Testis (tissue), 3 donors: ENCODE results near the gene SNRPB2. TPM values are rescaled to one million over a fixed set of nuclear protein-coding genes. Genes with fewer than 3 reads are reported as not detected.

Experiments used
- DNase-seq: peaks from one replicate; pipeline ENCODE4 v3.0.0-alpha.2; 2019
- H3K27ac ChIP-seq, 2 donors: fragments of 200-600 bp; sonication (generic); one replicate each; pipeline ENCODE4 v1.5.1; 2019
- H3K27me3 ChIP-seq: fragments of 200-600 bp; sonication (generic); one replicate; pipeline ENCODE4 v1.5.1; 2019
- H3K36me3 ChIP-seq: fragments of 200-600 bp; sonication (generic); one replicate; pipeline ENCODE4 v1.5.1; 2017; ENCODE audit warnings: low read depth; ENCODE audit errors: missing control alignments
- H3K4me1 ChIP-seq: fragments of 200-600 bp; sonication (generic); one replicate; pipeline ENCODE4 v1.5.1; 2019
- H3K4me3 ChIP-seq, 2 donors: fragments of 200-600 bp; sonication (generic); one replicate each; pipeline ENCODE4 v1.5.1; 2017 to 2019
- H3K9me3 ChIP-seq: fragments of 200-600 bp; sonication (generic); one replicate; pipeline ENCODE4 v1.5.1; 2017
- POLR2A ChIP-seq: fragments of 450-650 bp; IDR thresholded peaks from one replicate; pipeline ENCODE4 v1.6.1; 2017; ENCODE audit warnings: antibody characterized with exemption, mild to moderate bottlenecking, moderate library complexity
- WGBS, 2 donors: methylation state at CpG; one replicate each; pipeline ENCODE4 v1.1.5; 2018; 5-methylcytosine and 5-hydroxymethylcytosine counted together
- intact Hi-C: fragments of 100-400 bp; cut with DNase I; formaldehyde crosslinking; loops from one replicate; pipeline ENCODE4 v1.15.1; 2023; ENCODE audit warnings: low total_unique reads
- polyA plus RNA-seq: library from polyadenylated mRNA; stranded (reverse); fragments of 350-450 nt; fragmentation: Illumina TruSeq; extraction: RNeasy Lipid Tissue Mini Kit (QIAGEN cat#74804); gene quantifications from one replicate; pipeline ENCODE4 v1.2.3, GENCODE V29; 2014; ENCODE audit warnings: low read depth, low replicate concordance; ENCODE audit not compliant: insufficient read depth
- total RNA-seq, 2 donors: library from RNA; depleted of rRNA; stranded (reverse); fragments of >200 nt; gene quantifications; one replicate each; pipeline ENCODE4 v1.2.3, GENCODE V29; 2016
- TF ChIP-seq, protein P1 (sequence below), 3 experiments: fragments of 450-650 bp in 2 of 3; fragments of 200-600 bp in 1 of 3; sonication (generic) in 1 of 3; IDR thresholded peaks; one replicate each; pipeline ENCODE4 v1.5.1; 2016 to 2019; ENCODE audit warnings: antibody characterized with exemption in 3 of 3, mild to moderate bottlenecking in 2 of 3, moderate library complexity in 1 of 3

The SNRPB2 gene
- total and polyA plus RNA-seq, 3 donors from 2014 or later, result 32.8 to 47.9 (median 35.3) TPM

- H3K4me1 ChIP-seq, result no peaks in the 10 kb centered on the region
- no peaks in the 10 kb centered on the region for H3K27me3 ChIP-seq
- DNase-seq, result no peak
- 65 to 66% methylated on average over 2 of the region's 2 CpGs for WGBS, 2 donors
- intact Hi-C loops, result no loop called here
- H3K4me3 ChIP-seq, result no peak overlapping the region
- no peaks in the 10 kb centered on the region for H3K36me3 ChIP-seq
- H3K27ac ChIP-seq, result no peak overlapping the region
- TF ChIP-seq POLR2A, result no peak
- TF ChIP-seq, protein P1, sequence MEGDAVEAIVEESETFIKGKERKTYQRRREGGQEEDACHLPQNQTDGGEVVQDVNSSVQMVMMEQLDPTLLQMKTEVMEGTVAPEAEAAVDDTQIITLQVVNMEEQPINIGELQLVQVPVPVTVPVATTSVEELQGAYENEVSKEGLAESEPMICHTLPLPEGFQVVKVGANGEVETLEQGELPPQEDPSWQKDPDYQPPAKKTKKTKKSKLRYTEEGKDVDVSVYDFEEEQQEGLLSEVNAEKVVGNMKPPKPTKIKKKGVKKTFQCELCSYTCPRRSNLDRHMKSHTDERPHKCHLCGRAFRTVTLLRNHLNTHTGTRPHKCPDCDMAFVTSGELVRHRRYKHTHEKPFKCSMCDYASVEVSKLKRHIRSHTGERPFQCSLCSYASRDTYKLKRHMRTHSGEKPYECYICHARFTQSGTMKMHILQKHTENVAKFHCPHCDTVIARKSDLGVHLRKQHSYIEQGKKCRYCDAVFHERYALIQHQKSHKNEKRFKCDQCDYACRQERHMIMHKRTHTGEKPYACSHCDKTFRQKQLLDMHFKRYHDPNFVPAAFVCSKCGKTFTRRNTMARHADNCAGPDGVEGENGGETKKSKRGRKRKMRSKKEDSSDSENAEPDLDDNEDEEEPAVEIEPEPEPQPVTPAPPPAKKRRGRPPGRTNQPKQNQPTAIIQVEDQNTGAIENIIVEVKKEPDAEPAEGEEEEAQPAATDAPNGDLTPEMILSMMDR (IDR thresholded peaks at IDR 0.05), result no peak
- H3K9me3 ChIP-seq, result no peaks in the 10 kb centered on the region
These were observed 37.8 kb upstream of the SNRPB2 start for GRCh38 chr20:16692009-16692408.

GRCh38 chr20:16692442-16692841 lies 37.4 kb upstream of the SNRPB2 start:
- intact Hi-C loops, result no loop called here
- H3K4me1 ChIP-seq, result no peaks in the 10 kb centered on the region
- no peak overlapping the region for H3K27ac ChIP-seq
- H3K36me3 ChIP-seq, result no peaks in the 10 kb centered on the region
- TF ChIP-seq, protein P1 (IDR thresholded peaks at IDR 0.05), result no peak
- TF ChIP-seq POLR2A, result no peak
- no peaks in the 10 kb centered on the region for H3K9me3 ChIP-seq
- no peaks in the 10 kb centered on the region for H3K27me3 ChIP-seq
- H3K4me3 ChIP-seq, result no peak overlapping the region
- DNase-seq, result no peak

DNA sequence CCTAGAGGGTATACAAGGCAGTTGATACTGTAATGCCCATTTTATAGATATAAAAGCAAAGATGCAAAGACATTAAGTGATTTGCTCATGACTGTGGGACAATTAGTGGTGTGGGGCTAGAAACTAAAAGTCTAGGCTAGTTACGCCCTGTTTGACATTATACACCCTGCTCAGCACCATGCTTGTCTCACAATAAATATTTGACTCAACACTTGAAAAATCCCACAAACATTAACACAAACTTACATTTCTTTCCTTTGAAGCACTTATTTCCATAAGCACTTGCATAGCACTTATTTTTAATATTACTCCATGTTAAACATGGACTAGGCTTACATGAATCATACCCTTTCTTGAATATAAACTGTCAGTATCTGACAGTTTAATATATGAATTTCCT lies 36.5 kb upstream of the SNRPB2 start:
- Histone ChIP-seq H3K27me3 (no peaks in the 10 kb centered on the region), H3K4me1 (no peaks in the 10 kb centered on the region), H3K9me3 (no peaks in the 10 kb centered on the region), H3K4me3 (no peak overlapping the region), H3K27ac (no peak overlapping the region), H3K36me3 (no peaks in the 10 kb centered on the region)
- no peak for TF ChIP-seq POLR2A
- TF ChIP-seq, protein P1 (IDR thresholded peaks at IDR 0.05), result no peak
- intact Hi-C loops, result no loop called here
- 92 to 95% methylated on average over 1 of the region's 1 CpG for whole genome bisulfite sequencing, 2 donors
- no peak for DNase-seq

GRCh38 chr20:16694161-16694560 lies 35.7 kb upstream of the SNRPB2 start:
- no peaks in the 10 kb centered on the region for H3K4me1 ChIP-seq
- no peaks in the 10 kb centered on the region for H3K9me3 ChIP-seq
- no peak overlapping the region for H3K27ac ChIP-seq
- TF ChIP-seq POLR2A, result no peak
- TF ChIP-seq, protein P1 (IDR thresholded peaks at IDR 0.05), result no peak
- H3K4me3 ChIP-seq, result no peak overlapping the region
- no peak for DNase-seq
- no peaks in the 10 kb centered on the region for H3K27me3 ChIP-seq
- WGBS, 2 donors, result 67 to 92% methylated on average over 3 of the region's 3 CpGs
- intact Hi-C loops, result no loop called here
- no peaks in the 10 kb centered on the region for H3K36me3 ChIP-seq

DNA sequence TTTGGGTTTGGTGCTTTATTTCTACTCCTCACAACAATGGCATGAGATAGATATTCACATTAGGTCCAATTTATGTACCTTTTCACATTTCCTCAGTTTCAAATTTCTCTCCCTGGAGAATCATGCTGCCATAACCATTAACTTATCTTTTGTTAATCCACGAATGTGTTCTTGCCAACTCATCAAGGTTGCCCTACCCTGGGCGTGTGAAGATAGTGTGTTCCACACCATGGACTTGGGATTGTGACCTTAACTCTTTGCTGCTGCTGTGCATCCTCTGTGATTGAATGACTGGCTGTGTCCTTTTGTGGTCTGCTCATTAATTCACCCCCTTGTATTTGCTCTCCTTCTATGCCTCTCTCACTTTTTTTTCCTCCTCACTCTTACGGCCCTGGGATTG lies 34.2 kb upstream of the SNRPB2 start:
- 68 to 72% methylated on average over 3 of the region's 3 CpGs for WGBS, 2 donors
- intact Hi-C loops, result no loop called here
- no peak for TF ChIP-seq POLR2A
- TF ChIP-seq, protein P1 (IDR thresholded peaks at IDR 0.05), result no peak
- H3K9me3 ChIP-seq, result no peaks in the 10 kb centered on the region
- H3K36me3 ChIP-seq, result no peaks in the 10 kb centered on the region
- H3K27me3 ChIP-seq, result no peaks in the 10 kb centered on the region
- no peak overlapping the region for H3K27ac ChIP-seq
- H3K4me1 ChIP-seq, result no peaks in the 10 kb centered on the region
- H3K4me3 ChIP-seq, result no peak overlapping the region
- no peak for DNase-seq
